HepG2 (cell line): Measurements from ENCODE around the gene RPL35A. TPM values are rescaled to one million over a fixed set of nuclear protein-coding genes. Genes with fewer than 3 reads are reported as not detected.

Source experiments
- ATF7-NPFF ChIP-seq: sonication (generic); formaldehyde crosslinking; IDR thresholded peaks from 2 replicates; pipeline ENCODE4 v1.8.1; 2023; ENCODE audit warnings: mild to moderate bottlenecking, low read depth, missing genetic modification reagents, moderate library complexity
- HOMEZ ChIP-seq: IDR thresholded peaks from 2 replicates; pipeline ENCODE4 v1.6.1; 2016; ENCODE audit warnings: low read depth
- IRF2 ChIP-seq: IDR thresholded peaks from 2 replicates; pipeline ENCODE4 v1.6.1; 2018; ENCODE audit warnings: missing genetic modification reagents, missing compliant biosample characterization
- NR0B2 ChIP-seq: sonication (generic); formaldehyde crosslinking; IDR thresholded peaks from 2 replicates; pipeline ENCODE4 v1.4.0; 2020; ENCODE audit warnings: mild to moderate bottlenecking, missing genetic modification reagents
- PHF8 ChIP-seq: sonication (generic); formaldehyde crosslinking; IDR thresholded peaks from 2 replicates; pipeline ENCODE4 v1.5.0; 2020; ENCODE audit warnings: missing genetic modification reagents
- SNAPC2 ChIP-seq: sonication (generic); formaldehyde crosslinking; IDR thresholded peaks from 2 replicates; pipeline ENCODE4 v1.8.1; 2022; ENCODE audit warnings: mild to moderate bottlenecking, missing genetic modification reagents
- ZBTB3 ChIP-seq: sonication (generic); formaldehyde crosslinking; IDR thresholded peaks from 2 replicates; pipeline ENCODE4 v1.4.0; 2020; ENCODE audit warnings: low read depth, mild to moderate bottlenecking, moderate library complexity, missing genetic modification reagents, borderline replicate concordance
- ZFP1 ChIP-seq: IDR thresholded peaks from 2 replicates; pipeline ENCODE4 v1.6.1; 2016
- ZKSCAN1 ChIP-seq: fragments of 150-350 bp; IDR thresholded peaks from 2 replicates; pipeline ENCODE4 v1.6.1; 2014; ENCODE audit warnings: low read length
- ZNF18 ChIP-seq: sonication (generic); formaldehyde crosslinking; IDR thresholded peaks from 2 replicates; pipeline ENCODE4 v1.8.0; 2022; ENCODE audit warnings: mild to moderate bottlenecking, missing genetic modification reagents; ENCODE audit not compliant: insufficient replicate concordance
- ZNF431 ChIP-seq: sonication (generic); formaldehyde crosslinking; IDR thresholded peaks from 2 replicates; pipeline ENCODE4 v1.9.0; 2022; ENCODE audit warnings: missing genetic modification reagents, low read depth, mild to moderate bottlenecking, borderline replicate concordance
- ZSCAN9 ChIP-seq: IDR thresholded peaks from 2 replicates; pipeline ENCODE4 v1.6.1; 2016; ENCODE audit warnings: borderline replicate concordance
- polyA plus RNA-seq, 8 experiments: library from polyadenylated mRNA; depleted of rRNA in 3 of 8; stranded (reverse) in 7 of 8; unstranded in 1 of 8; fragments of >200 nt; fragmentation: Illumina TruSeq in 4 of 8; extraction: Trizol in 4 of 8; gene quantifications; 2 replicates each; pipeline versions ENCODE4 v1.2.1 to v1.2.3, GENCODE V29; 2011 to 2016; ENCODE audit warnings: low read depth in 4 of 8, missing spikeins in 1 of 8, mixed read lengths in 1 of 8; ENCODE audit not compliant: insufficient read depth in 1 of 8
- total RNA-seq, 5 experiments: library from RNA; depleted of rRNA; stranded (reverse); fragments of >200 nt; fragmentation: Illumina TruSeq; extraction: Trizol; gene quantifications; 2 replicates each; pipeline ENCODE4 v1.2.3, GENCODE V29; 2016; ENCODE audit warnings: low read depth in 1 of 5
- TF ChIP-seq, protein P1 (sequence below): IDR thresholded peaks from 2 replicates; pipeline ENCODE4 v1.6.1; 2012; ENCODE audit warnings: inconsistent platforms
- TF ChIP-seq, protein P2 (sequence below): sonication (generic); formaldehyde crosslinking; IDR thresholded peaks from 2 replicates; pipeline ENCODE4 v1.5.0; 2020; ENCODE audit warnings: mild to moderate bottlenecking, missing genetic modification reagents
- TF ChIP-seq, protein P3 (sequence below): IDR thresholded peaks from 2 replicates; pipeline ENCODE4 v1.6.1; 2016; ENCODE audit warnings: missing compliant biosample characterization, missing genetic modification reagents, borderline replicate concordance
- TF ChIP-seq, protein P4 (sequence below): sonication (generic); formaldehyde crosslinking; IDR thresholded peaks from 2 replicates; pipeline ENCODE4 v1.4.0; 2020; ENCODE audit warnings: missing genetic modification reagents, borderline replicate concordance

Gene RPL35A
- total and polyA plus RNA-seq, 2 of the 13 experiments (the other 11 are each of a cell fraction or from before 2014, with no cell fraction given): 1,001 to 1,582 TPM

DNA sequence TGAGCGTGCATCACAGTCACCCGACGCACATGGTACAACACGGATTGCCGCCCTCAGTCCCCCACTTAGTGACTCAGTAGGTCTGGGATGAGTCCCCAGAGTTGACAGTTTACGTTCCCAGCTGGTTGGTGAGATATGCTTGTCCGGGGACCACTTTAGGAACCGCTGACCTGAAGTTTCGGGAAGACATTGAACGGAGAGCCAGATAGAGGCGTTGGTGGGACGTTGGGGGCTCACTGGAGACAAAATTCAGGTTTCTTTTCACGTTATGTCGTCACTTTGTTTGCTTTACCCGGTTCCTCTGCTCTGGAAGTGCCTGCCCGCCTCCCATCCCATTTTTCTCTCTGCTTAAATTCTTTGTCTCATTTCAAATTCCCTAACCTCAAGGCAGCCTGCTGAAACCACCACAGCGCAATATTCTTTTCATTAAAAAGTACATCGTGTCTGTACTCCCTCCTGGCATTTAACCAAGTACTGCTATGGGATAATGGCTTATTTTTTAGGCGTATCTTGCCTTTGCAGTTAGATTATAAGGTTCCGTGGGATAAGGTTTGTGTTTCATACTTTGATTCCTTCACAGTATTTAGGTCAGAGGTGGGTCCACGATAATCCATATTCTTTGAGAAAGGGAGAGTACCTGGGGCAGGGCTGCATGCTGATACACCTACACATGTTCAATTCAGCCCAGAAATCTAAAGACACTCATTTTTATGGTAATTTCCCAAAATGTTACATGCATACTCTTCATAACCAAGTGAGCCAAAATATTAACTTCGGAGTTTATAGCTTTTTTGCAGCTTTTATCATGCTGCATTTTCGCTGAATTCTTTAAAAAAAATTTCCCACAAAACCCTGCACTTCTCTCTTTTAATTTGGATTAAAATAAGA, 10.9 kb downstream of the RPL35A start (continued):
- TF ChIP-seq ZNF431: peak; percentile 26; the same call in 1 of the 2 replicates
- TF ChIP-seq ZKSCAN1: no peak
- peak; percentile 9 for TF ChIP-seq ZNF18 (CRISPR knock-in tag)
- TF ChIP-seq IRF2 (CRISPR knock-in tag): no peak
- TF ChIP-seq HOMEZ (CRISPR knock-in tag): no peak
- no peak for TF ChIP-seq ZSCAN9 (CRISPR knock-in tag)
- TF ChIP-seq, protein P1, sequence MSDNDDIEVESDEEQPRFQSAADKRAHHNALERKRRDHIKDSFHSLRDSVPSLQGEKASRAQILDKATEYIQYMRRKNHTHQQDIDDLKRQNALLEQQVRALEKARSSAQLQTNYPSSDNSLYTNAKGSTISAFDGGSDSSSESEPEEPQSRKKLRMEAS: peak; percentile 56; the same call in 1 of the 2 replicates
- TF ChIP-seq, protein P2, sequence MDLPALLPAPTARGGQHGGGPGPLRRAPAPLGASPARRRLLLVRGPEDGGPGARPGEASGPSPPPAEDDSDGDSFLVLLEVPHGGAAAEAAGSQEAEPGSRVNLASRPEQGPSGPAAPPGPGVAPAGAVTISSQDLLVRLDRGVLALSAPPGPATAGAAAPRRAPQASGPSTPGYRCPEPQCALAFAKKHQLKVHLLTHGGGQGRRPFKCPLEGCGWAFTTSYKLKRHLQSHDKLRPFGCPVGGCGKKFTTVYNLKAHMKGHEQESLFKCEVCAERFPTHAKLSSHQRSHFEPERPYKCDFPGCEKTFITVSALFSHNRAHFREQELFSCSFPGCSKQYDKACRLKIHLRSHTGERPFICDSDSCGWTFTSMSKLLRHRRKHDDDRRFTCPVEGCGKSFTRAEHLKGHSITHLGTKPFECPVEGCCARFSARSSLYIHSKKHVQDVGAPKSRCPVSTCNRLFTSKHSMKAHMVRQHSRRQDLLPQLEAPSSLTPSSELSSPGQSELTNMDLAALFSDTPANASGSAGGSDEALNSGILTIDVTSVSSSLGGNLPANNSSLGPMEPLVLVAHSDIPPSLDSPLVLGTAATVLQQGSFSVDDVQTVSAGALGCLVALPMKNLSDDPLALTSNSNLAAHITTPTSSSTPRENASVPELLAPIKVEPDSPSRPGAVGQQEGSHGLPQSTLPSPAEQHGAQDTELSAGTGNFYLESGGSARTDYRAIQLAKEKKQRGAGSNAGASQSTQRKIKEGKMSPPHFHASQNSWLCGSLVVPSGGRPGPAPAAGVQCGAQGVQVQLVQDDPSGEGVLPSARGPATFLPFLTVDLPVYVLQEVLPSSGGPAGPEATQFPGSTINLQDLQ (CRISPR knock-in tag): 0 out of 2 replicates have a peak, but pooled peaks have one; percentile 71
- TF ChIP-seq ZBTB3 (CRISPR knock-in tag): no peak
- TF ChIP-seq, protein P3, sequence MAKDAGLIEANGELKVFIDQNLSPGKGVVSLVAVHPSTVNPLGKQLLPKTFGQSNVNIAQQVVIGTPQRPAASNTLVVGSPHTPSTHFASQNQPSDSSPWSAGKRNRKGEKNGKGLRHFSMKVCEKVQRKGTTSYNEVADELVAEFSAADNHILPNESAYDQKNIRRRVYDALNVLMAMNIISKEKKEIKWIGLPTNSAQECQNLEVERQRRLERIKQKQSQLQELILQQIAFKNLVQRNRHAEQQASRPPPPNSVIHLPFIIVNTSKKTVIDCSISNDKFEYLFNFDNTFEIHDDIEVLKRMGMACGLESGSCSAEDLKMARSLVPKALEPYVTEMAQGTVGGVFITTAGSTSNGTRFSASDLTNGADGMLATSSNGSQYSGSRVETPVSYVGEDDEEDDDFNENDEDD: peak; percentile 40; the same call in 1 of the 2 replicates
- no peak for TF ChIP-seq PHF8 (CRISPR knock-in tag)
- TF ChIP-seq SNAPC2 (CRISPR knock-in tag): no peak
- 0 out of 2 replicates have a peak, but pooled peaks have one; percentile 1 for TF ChIP-seq NR0B2 (CRISPR knock-in tag)
- TF ChIP-seq ATF7-NPFF (CRISPR knock-in tag): peak; percentile 20; the same call in 1 of the 2 replicates
- TF ChIP-seq ZFP1 (CRISPR knock-in tag): no peak
- TF ChIP-seq, protein P4, sequence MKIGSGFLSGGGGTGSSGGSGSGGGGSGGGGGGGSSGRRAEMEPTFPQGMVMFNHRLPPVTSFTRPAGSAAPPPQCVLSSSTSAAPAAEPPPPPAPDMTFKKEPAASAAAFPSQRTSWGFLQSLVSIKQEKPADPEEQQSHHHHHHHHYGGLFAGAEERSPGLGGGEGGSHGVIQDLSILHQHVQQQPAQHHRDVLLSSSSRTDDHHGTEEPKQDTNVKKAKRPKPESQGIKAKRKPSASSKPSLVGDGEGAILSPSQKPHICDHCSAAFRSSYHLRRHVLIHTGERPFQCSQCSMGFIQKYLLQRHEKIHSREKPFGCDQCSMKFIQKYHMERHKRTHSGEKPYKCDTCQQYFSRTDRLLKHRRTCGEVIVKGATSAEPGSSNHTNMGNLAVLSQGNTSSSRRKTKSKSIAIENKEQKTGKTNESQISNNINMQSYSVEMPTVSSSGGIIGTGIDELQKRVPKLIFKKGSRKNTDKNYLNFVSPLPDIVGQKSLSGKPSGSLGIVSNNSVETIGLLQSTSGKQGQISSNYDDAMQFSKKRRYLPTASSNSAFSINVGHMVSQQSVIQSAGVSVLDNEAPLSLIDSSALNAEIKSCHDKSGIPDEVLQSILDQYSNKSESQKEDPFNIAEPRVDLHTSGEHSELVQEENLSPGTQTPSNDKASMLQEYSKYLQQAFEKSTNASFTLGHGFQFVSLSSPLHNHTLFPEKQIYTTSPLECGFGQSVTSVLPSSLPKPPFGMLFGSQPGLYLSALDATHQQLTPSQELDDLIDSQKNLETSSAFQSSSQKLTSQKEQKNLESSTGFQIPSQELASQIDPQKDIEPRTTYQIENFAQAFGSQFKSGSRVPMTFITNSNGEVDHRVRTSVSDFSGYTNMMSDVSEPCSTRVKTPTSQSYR (CRISPR knock-in tag): no peak
